WTC11 (cell line): ENCODE measurements around the gene SPTLC2. TPM values are rescaled to one million over a fixed set of nuclear protein-coding genes. Genes with fewer than 3 reads are reported as not detected.

Source experiments
- ATAC-seq: fragments of 200-7000 bp; cut with Tn5 transposase; 2 replicates; pipeline ENCODE4 v1.10.0; 2021; ENCODE audit warnings: mild to moderate bottlenecking, moderate library complexity
- CTCF ChIA-PET: fragments of 300-600 bp; sonication (Branson Sonifier 250); formaldehyde crosslinking; loops from one replicate; lab custom pipeline; 2021; ENCODE audit warnings: antibody characterized with exemption; lab: Charles Lee
- POLR2A ChIA-PET: fragments of 350-600 bp; sonication (Branson Sonifier 250); formaldehyde crosslinking; loops from one replicate; lab custom pipeline; 2021; ENCODE audit warnings: antibody characterized with exemption; lab: Charles Lee
- DNase-seq: peaks from one replicate; pipeline ENCODE4 v3.0.0; 2021; ENCODE audit warnings: low spot score
- H3K27ac Mint-ChIP-seq: 2 replicates; pipeline ENCODE4 v1.8.0; 2021; ENCODE audit warnings: mixed read lengths
- H3K27me3 Mint-ChIP-seq: 2 replicates; pipeline ENCODE4 v1.8.0; 2021; ENCODE audit warnings: low read depth, mild to moderate bottlenecking, moderate library complexity, mixed read lengths
- H3K36me3 Mint-ChIP-seq: 2 replicates; pipeline ENCODE4 v1.8.0; 2021; ENCODE audit warnings: mixed read lengths
- H3K4me1 Mint-ChIP-seq: 2 replicates; pipeline ENCODE4 v1.8.0; 2022; ENCODE audit warnings: mixed read lengths
- H3K4me3 Mint-ChIP-seq: 2 replicates; pipeline ENCODE4 v1.8.0; 2021; ENCODE audit warnings: mild to moderate bottlenecking, moderate library complexity, mixed read lengths
- H3K9me3 Mint-ChIP-seq: 2 replicates; pipeline ENCODE4 v1.8.0; 2021; ENCODE audit warnings: mixed read lengths
- ATF1 ChIP-seq: sonication (generic); formaldehyde crosslinking; IDR thresholded peaks from 2 replicates; pipeline ENCODE4 v1.8.1; 2023; ENCODE audit warnings: mild to moderate bottlenecking, moderate library complexity, missing genetic modification reagents
- JUN ChIP-seq: sonication (generic); formaldehyde crosslinking; IDR thresholded peaks from 2 replicates; pipeline ENCODE4 v1.8.0; 2023; ENCODE audit warnings: mild to moderate bottlenecking, missing genetic modification reagents
- NFATC4 ChIP-seq: fragments of 250-450 bp; sonication (Bioruptor Pico); IDR thresholded peaks from 2 replicates; pipeline ENCODE4 v1.9.0; 2021; ENCODE audit warnings: mild to moderate bottlenecking
- NR1H2 ChIP-seq: sonication (generic); formaldehyde crosslinking; IDR thresholded peaks from 2 replicates; pipeline ENCODE4 v1.9.0; 2021; ENCODE audit warnings: mild to moderate bottlenecking, moderate library complexity, missing genetic modification reagents
- TEAD4 ChIP-seq: sonication (generic); formaldehyde crosslinking; IDR thresholded peaks from 2 replicates; pipeline ENCODE4 v1.8.0; 2022; ENCODE audit warnings: mild to moderate bottlenecking, missing genetic modification reagents
- TP53 ChIP-seq: sonication (generic); formaldehyde crosslinking; IDR thresholded peaks from 2 replicates; pipeline ENCODE4 v1.8.1; 2023; ENCODE audit warnings: mild to moderate bottlenecking, missing genetic modification reagents
- ZNF232 ChIP-seq: sonication (generic); formaldehyde crosslinking; IDR thresholded peaks from 2 replicates; pipeline ENCODE4 v1.8.0; 2022; ENCODE audit warnings: mild to moderate bottlenecking, missing genetic modification reagents
- total RNA-seq: library from RNA; stranded (reverse); gene quantifications from 3 replicates; pipeline ENCODE4 v1.2.3, GENCODE V29; 2021
- TF ChIP-seq, protein P1 (sequence below): fragments of 250-450 bp; sonication (Bioruptor Pico); IDR thresholded peaks from 2 replicates; pipeline ENCODE4 v1.9.0; 2021; ENCODE audit warnings: mild to moderate bottlenecking, borderline replicate concordance
- TF ChIP-seq, protein P2 (sequence below): sonication (generic); formaldehyde crosslinking; IDR thresholded peaks from 2 replicates; pipeline ENCODE4 v1.8.1; 2023; ENCODE audit warnings: mild to moderate bottlenecking, moderate library complexity, missing genetic modification reagents
- TF ChIP-seq, protein P3 (sequence below): fragments of 250-450 bp; sonication (Bioruptor Pico); IDR thresholded peaks from 2 replicates; pipeline ENCODE4 v1.8.0; 2021; ENCODE audit warnings: mild to moderate bottlenecking
- TF ChIP-seq, protein P4 (sequence below): sonication (generic); formaldehyde crosslinking; IDR thresholded peaks from 2 replicates; pipeline ENCODE4 v1.8.1; 2023; ENCODE audit warnings: mild to moderate bottlenecking, missing genetic modification reagents
- TF ChIP-seq, protein P5 (sequence below): sonication (generic); formaldehyde crosslinking; IDR thresholded peaks from 2 replicates; pipeline ENCODE4 v1.8.1; 2023; ENCODE audit warnings: mild to moderate bottlenecking, missing genetic modification reagents, moderate library complexity

The SPTLC2 gene
- total RNA-seq, 1 experiment from 2014 or later = 40.1 TPM

DNA sequence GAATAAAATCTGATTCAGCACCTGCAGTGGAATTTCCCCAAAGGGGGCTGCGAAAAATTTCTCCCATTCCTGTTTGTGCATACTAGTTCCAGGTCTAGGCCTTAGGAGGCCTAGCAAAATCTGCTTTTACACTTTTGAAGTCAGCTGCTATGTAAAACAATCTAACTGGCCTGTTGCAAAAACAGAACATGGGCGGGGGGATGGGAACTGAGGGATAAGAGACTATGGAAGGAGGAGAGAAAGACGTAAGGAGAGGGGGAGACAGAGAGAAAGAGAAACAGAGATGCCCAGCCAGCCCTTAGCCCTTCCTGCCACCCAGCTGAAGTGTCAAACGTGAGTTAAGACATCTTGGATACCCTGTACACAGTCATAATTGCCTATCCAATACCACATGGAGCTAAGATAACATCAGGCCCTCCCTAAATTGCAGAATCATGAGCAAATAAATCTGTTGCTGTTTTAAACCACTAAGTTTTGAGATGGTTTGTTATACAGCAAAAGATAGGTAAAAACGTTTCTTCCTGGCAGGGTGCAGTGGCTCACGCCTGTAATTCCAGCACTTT, 45.6 kb downstream of the SPTLC2 start:
- POLR2A ChIA-PET = no interaction called here
- peaks cover 14% of the 10 kb centered on the region for H3K4me1 Mint-ChIP-seq
- H3K27ac Mint-ChIP-seq = peak overlapping the region; percentile 73

DNA sequence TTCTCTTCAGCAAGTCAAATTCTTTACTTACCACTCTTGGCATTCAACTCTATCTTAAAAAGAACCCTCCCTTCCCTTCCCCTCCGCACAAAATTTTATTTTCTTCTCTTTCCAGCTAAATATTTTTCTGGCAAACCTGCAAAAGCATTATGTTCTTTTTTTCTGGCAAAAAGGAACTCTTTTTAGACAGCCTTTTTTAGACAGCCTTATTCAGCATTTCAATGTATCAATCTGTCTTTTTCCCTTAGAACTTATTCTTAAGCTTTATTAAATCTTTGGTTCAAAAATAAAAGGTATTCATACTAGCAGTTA, 50.5 kb downstream of the SPTLC2 start:
- H3K4me3 Mint-ChIP-seq = no peak overlapping the region
- H3K4me1 Mint-ChIP-seq = peaks cover 10% of the 10 kb centered on the region
- POLR2A ChIA-PET = no interaction called here
- H3K9me3 Mint-ChIP-seq = no peaks in the 10 kb centered on the region
- no peaks in the 10 kb centered on the region for H3K27me3 Mint-ChIP-seq
- CTCF ChIA-PET = no interaction called here
- DNase-seq = no peak
- ATAC-seq = no peak
- H3K36me3 Mint-ChIP-seq = peaks cover 25% of the 10 kb centered on the region
- peak overlapping the region; percentile 32; the same call in 1 of the 2 replicates for H3K27ac Mint-ChIP-seq
- TF ChIP-seq, protein P1, sequence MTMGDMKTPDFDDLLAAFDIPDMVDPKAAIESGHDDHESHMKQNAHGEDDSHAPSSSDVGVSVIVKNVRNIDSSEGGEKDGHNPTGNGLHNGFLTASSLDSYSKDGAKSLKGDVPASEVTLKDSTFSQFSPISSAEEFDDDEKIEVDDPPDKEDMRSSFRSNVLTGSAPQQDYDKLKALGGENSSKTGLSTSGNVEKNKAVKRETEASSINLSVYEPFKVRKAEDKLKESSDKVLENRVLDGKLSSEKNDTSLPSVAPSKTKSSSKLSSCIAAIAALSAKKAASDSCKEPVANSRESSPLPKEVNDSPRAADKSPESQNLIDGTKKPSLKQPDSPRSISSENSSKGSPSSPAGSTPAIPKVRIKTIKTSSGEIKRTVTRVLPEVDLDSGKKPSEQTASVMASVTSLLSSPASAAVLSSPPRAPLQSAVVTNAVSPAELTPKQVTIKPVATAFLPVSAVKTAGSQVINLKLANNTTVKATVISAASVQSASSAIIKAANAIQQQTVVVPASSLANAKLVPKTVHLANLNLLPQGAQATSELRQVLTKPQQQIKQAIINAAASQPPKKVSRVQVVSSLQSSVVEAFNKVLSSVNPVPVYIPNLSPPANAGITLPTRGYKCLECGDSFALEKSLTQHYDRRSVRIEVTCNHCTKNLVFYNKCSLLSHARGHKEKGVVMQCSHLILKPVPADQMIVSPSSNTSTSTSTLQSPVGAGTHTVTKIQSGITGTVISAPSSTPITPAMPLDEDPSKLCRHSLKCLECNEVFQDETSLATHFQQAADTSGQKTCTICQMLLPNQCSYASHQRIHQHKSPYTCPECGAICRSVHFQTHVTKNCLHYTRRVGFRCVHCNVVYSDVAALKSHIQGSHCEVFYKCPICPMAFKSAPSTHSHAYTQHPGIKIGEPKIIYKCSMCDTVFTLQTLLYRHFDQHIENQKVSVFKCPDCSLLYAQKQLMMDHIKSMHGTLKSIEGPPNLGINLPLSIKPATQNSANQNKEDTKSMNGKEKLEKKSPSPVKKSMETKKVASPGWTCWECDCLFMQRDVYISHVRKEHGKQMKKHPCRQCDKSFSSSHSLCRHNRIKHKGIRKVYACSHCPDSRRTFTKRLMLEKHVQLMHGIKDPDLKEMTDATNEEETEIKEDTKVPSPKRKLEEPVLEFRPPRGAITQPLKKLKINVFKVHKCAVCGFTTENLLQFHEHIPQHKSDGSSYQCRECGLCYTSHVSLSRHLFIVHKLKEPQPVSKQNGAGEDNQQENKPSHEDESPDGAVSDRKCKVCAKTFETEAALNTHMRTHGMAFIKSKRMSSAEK (CRISPR knock-in tag) = no peak
- TF ChIP-seq NFATC4 (CRISPR knock-in tag) (no peak), TP53 (no peak), ATF1 (CRISPR knock-in tag) (no peak), ZNF232 (CRISPR knock-in tag) (no peak), TEAD4 (no peak)

More for the DNA sequence above, 45.6 kb downstream of the SPTLC2 start:
- DNase-seq (no peak), ATAC-seq (no peak; the same call in 1 of the 2 replicates)
- TF ChIP-seq, protein P2, sequence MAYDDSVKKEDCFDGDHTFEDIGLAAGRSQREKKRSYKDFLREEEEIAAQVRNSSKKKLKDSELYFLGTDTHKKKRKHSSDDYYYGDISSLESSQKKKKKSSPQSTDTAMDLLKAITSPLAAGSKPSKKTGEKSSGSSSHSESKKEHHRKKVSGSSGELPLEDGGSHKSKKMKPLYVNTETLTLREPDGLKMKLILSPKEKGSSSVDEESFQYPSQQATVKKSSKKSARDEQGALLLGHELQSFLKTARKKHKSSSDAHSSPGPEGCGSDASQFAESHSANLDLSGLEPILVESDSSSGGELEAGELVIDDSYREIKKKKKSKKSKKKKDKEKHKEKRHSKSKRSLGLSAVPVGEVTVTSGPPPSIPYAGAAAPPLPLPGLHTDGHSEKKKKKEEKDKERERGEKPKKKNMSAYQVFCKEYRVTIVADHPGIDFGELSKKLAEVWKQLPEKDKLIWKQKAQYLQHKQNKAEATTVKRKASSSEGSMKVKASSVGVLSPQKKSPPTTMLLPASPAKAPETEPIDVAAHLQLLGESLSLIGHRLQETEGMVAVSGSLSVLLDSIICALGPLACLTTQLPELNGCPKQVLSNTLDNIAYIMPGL (CRISPR knock-in tag) = no peak
- TF ChIP-seq, protein P3, sequence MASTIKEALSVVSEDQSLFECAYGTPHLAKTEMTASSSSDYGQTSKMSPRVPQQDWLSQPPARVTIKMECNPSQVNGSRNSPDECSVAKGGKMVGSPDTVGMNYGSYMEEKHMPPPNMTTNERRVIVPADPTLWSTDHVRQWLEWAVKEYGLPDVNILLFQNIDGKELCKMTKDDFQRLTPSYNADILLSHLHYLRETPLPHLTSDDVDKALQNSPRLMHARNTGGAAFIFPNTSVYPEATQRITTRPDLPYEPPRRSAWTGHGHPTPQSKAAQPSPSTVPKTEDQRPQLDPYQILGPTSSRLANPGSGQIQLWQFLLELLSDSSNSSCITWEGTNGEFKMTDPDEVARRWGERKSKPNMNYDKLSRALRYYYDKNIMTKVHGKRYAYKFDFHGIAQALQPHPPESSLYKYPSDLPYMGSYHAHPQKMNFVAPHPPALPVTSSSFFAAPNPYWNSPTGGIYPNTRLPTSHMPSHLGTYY (CRISPR knock-in tag) = no peak
- TF ChIP-seq, protein P4, sequence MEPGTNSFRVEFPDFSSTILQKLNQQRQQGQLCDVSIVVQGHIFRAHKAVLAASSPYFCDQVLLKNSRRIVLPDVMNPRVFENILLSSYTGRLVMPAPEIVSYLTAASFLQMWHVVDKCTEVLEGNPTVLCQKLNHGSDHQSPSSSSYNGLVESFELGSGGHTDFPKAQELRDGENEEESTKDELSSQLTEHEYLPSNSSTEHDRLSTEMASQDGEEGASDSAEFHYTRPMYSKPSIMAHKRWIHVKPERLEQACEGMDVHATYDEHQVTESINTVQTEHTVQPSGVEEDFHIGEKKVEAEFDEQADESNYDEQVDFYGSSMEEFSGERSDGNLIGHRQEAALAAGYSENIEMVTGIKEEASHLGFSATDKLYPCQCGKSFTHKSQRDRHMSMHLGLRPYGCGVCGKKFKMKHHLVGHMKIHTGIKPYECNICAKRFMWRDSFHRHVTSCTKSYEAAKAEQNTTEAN (CRISPR knock-in tag) = no peak
- TF ChIP-seq NR1H2 (CRISPR knock-in tag) (no peak), JUN (CRISPR knock-in tag) (no peak), TEAD4 (no peak)
- TF ChIP-seq, protein P1 (CRISPR knock-in tag) = no peak
- TF ChIP-seq, protein P5, sequence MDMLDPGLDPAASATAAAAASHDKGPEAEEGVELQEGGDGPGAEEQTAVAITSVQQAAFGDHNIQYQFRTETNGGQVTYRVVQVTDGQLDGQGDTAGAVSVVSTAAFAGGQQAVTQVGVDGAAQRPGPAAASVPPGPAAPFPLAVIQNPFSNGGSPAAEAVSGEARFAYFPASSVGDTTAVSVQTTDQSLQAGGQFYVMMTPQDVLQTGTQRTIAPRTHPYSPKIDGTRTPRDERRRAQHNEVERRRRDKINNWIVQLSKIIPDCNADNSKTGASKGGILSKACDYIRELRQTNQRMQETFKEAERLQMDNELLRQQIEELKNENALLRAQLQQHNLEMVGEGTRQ (CRISPR knock-in tag) = no peak
- Mint-ChIP-seq H3K27me3 (no peaks in the 10 kb centered on the region), H3K36me3 (peaks cover 28% of the 10 kb centered on the region), H3K4me3 (no peak overlapping the region), H3K9me3 (no peaks in the 10 kb centered on the region)
- CTCF ChIA-PET = interaction anchor here (1.0 kb wide), 2 partner anchors 20 to 111 kb away, joined by 3 to 4 read pairs; no protein-coding TSS in a partner anchor
